Measurements from ENCODE around the gene HKDC1.

The HKDC1 gene

GRCh38 chr10:69217119-69217754 is 2.9 kb upstream of the HKDC1 start:
- DNase-seq (ENCODE audit: low spot score): peak; percentile 98

DNA sequence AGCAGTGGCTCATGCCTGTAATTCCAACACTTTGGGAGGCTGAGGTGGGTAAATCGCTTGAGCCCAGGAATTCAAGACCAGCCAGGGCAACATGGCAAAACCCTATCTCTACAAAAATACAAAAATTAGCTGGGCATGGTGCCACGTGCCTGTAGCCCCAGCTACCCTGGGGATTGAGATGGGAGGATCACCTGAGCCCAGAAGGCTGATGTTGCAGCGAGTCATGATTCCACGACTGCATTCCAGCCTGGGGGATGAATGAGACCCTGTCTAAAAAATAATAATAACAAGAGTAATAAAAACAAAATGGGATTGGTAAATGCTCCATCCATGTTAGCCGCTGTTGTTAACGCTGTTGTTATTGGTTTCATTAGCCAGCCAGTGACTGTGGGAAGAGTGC is 1.3 kb upstream of the HKDC1 start:
- peak; percentile 73 for DNase-seq (ENCODE audit: low spot score)

- DNase-seq (ENCODE audit: low spot score): no peak
These were observed 375 bp downstream of the HKDC1 start for GRCh38 chr10:69220507-69220906.

DNA sequence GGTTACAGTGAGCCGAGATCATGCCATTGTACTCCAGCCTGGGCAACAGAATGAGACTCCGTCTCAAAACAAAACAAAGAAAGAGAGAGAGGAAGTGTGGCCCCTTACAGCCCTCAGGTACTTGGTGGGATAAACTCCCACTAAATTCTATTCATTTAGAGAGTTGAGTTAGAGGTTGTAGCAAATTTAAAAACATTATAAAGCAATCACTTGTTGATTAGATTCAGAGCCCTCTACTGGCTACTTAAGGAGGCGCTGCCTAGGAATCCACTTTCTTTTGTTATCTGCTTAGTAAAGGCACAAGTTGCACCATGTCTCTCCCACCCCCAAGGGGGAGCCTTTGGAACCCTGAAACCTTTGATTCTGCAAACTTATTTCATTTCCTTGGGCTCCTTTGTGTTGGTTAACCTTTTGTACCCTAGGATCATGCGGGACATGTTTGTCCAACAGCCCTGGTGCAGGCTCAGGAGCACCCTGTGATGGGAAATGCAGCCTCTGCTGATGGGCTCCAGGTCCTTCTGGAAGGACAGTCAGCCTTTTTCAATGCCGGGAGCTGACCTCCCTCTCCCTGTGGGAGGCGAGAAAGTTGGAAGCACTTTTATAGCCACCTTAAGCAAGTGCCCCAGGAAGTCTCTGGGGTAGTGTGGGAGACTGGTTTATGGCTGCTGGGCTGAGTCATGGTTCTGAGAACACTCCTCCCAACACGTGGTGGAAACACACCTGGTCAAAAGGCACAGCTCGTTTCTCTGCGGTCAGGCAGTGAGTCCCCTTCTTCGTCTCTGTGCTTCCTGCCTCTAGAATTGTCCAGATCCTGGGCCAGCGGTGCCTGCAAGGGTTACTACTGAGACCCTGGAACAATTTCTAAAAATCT is 2.3 kb downstream of the HKDC1 start:
- DNase-seq (ENCODE audit: low spot score): peak; percentile 90

GRCh38 chr10:69223028-69223342 is 2.9 kb downstream of the HKDC1 start:
- DNase-seq (ENCODE audit: low spot score): no peak

DNA sequence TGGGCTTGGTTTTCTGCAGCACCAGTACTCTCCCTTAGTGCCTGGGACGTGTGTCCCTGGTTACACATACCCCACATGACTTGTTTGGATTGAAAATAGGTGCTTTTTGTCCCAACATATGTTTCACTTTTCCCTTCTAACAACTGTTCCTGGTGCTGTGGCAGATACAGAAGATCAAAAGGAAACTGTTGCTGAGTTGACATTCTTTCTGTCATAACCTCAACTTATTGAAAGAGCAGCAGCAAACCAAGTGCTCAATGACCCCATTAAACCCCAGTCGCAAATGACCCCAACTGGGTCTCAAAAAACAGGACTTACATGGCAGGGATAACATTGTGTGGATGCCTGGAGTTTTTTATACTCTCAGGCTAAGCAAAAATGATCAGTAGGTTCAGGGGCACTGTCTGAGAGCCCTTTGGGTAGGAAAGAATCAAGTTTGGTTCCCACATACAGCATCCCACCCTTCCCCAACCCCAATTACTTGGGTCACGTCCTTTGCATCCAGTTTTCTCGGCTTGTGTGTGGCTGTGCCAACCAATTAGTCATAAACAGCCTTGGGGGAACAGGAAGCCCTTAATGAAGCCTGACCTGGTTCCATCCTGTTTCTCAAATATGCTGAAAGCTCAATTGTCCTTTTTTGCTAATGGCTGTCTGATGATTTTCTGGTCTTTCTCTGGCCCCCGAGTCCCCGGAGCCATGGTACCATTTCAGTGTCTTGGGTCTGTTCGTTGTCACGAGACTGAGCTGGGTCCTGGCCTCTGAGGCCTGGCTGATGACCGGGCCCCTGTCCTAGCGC is 4.9 kb downstream of the HKDC1 start:
- peak; percentile 43 for DNase-seq (ENCODE audit: low spot score)

DNA sequence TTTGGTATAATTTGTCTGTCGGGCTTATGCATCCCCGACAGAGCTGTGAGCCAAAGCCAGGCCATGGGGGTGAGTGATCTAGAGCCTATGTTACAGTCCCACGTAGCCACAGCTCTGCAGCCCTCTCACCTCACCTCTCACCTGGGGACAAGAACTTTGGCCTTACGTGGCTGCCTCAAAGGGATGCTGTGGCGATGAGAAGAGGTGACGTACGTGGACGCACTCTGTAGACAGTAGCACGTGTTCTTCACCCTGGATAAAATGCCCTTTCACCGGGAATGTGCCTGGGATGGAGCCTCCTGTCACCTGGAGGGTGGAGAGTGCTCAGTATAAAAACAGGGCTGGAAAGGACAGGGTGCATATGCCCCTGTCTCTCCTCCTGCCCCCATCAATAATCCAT is 5.5 kb downstream of the HKDC1 start:
- no peak for DNase-seq (ENCODE audit: low spot score)

GRCh38 chr10:69226919-69227450 is 6.9 kb downstream of the HKDC1 start:
- DNase-seq (ENCODE audit: low spot score): no peak

- DNase-seq (ENCODE audit: low spot score): no peak
These were observed 8.0 kb downstream of the HKDC1 start for GRCh38 chr10:69228151-69228550.

DNA sequence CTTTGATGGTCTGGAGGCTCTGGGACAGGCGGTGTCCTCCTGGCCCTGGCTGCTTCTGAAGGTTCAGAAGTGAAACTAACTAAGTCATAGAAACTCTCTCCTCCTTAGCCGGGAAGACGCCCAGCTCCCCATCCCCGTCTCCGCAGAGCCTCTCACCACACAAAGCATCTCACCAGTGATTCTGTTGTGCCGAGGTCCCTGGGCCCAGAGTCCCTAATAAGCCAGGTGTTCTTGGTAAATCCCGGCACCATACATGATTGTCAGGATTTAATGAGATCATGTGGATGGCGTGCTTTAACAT is 9.4 kb downstream of the HKDC1 start:
- DNase-seq (ENCODE audit: low spot score): no peak

DNA sequence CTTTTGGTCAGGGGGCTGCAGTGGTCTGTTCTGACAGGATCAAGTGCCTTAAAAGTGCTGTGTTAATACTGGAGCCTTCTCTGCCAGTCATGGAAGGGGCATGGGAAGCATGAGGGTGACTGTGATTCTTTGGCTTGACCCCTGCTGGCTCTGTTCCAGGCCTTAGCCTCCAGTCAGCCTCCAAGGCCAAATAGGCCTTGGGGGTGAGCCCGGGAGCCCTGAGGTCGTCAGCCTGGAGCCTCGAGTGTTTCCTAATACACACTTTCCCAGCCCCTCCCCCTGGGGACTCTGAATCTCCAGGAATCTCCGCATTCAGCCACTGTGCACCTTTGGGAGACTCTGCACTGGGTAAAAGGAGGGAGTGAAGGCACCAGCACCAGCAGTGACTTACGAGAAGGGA is 10.0 kb downstream of the HKDC1 start:
- DNase-seq (ENCODE audit: low spot score): no peak

DNA sequence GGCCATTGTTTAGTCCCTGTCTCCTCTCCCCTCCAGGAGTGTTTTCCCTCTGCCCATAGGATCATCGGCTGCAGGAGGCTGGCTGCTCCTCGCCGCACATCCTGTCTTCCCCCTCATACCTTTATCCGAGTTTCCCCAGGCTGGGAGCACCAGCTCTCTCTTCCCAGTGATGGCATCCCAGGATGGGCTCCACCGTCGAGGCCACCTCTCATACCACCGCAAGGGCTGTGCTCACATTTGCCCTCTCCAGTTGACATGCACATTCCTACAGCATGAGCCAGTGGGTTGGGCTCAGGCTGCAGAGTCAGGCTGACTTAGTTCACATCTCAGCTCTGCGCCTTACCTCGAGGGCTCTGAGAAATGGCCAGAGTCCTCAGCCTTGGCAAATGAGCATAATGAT is 12.1 kb downstream of the HKDC1 start:
- peak; percentile 76 for DNase-seq (ENCODE audit: low spot score)

- DNase-seq (ENCODE audit: low spot score): no peak
These were observed 12.8 kb downstream of the HKDC1 start for GRCh38 chr10:69232736-69233480.

- no peak for DNase-seq (ENCODE audit: low spot score)
These were observed 14.3 kb downstream of the HKDC1 start for GRCh38 chr10:69234447-69234846.

DNA sequence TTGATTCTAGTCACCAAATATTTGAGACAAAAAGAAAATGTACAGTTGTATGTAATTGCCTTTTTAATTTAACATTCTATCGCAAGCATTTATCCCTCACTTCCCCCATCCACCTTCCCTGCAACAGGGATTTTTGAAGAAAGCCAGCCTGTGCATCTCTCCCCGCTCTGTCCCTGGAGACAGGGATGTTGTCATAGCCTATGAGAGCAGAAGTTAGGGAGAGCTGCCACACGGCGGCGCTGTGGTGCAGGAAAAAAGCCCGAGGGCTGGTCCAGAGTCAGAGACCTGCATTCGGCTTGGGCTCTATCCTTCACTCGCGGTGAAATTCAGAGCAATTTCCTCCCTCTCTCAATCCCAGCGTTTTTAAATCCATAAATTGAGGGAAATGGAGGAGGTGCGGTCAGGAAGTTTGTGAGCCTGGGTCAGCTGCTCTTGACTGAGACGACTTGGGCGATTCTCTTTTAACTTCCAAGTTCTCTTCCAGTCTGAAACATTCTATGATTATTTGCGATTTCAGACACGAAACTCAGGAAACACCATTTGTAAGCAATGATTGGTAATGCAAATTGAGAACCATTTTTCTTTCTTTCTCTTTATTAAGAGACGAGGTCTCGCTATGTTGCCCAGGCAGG is 17.5 kb downstream of the HKDC1 start:
- peak; percentile 78 for DNase-seq (ENCODE audit: low spot score)

DNA sequence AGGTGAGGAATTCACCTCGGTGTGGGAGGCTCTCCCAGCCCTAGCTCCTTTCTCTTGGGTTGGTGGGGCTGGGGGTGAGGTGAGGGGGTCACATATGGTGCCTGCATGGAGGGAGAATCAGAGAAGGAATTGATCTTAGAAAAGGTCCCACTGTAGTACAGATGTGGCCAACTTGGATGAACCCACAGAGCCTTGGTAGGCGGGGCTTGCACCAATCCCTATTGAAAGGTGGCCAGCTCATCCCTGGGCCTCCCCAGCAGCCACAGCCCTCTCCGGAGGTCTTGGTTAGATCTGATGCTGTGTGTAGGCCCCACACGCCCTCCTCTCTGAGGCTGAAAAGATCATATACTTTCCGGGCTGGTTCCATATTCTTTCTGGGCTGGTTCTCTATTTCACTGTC is 19.0 kb downstream of the HKDC1 start:
- DNase-seq (ENCODE audit: low spot score): no peak

DNA sequence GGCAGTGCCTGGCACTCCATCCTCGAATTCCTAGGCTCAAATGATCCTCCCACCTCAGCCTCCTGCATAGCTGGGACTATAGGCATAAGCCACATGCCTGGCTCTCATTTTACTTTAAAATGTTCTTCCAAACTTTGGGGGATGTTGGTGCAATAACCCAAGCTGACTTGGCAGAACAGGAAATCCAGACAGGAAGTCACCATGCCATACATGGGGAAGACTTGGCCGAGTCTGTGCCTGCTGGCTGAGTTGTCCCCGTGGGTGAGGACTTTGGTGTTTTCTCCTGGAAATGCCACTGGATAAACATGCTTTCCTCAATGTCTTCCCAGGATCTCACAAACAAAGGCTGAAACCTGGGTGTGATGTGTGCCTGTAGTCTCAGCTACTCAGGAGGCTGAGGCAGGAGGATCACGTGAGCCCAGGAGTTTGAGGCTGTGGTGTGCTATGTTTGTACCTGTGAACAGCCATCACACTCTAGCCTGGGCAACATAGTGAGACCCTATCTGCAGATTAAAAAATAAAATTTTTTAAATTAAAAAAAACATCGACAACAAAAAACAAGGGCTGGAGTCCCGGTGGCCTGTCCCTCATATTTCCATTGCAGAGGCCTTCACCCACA is 19.8 kb downstream of the HKDC1 start:
- DNase-seq (ENCODE audit: low spot score): no peak

DNA sequence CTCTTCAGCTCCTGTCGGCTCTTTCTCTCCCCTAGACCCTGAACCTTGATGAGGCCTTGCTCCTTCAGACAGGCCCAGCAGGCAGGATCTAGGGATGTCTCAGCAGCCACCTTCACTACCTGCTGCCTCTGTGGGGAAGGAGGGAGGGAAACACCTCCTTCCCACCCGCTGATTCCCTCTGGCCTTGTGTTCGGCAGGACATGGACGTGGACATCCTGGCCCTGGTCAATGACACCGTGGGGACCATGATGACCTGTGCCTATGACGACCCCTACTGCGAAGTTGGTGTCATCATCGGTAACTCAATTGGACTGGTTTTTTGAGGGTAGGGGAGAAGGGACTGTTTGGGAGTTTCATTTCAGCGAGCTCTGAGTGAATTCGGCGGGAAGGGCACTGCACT is 20.3 kb downstream of the HKDC1 start:
- DNase-seq (ENCODE audit: low spot score): no peak

GRCh38 chr10:69241575-69241974 is 21.4 kb downstream of the HKDC1 start:
- DNase-seq (ENCODE audit: low spot score): no peak

DNA sequence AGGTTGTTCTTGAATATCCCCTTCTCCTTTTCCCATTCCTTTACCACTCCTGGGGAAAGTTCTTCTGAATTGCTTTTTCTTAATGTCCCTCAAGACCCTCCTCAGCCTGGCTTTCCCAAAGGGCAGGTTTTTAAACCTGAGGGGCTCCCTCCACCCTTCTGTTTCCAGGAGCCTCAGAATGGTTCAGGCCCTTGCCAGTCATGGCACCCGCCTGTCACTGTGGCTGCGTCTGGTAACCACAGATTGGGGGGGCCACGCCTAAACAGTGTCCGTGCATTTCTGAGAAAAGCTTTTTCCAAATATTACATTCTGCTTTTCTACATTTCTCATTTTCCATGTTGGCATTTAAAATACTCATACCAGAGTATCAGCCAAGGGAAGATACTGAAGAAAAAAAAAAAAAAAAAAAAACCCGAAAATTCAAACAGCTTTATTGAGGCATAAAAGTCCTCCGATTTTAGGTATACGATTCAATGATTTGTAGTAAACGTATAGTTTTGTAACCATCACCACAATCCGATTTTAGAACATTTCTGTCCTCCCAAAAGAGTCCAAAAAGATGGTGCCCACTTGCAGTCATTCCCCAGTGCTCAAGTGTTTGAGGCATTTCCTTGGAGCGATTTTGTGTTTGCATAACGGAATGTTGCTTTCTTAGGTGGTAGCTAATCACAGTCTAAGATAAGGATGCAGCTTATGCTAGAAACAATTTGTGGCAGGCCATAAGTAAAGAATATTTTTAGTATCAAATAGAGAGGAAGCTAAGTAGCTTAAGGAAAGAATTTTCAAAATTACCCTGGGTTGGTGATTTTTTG is 22.1 kb downstream of the HKDC1 start:
- no peak for DNase-seq (ENCODE audit: low spot score)

- DNase-seq (ENCODE audit: low spot score): no peak
These were observed 22.7 kb downstream of the HKDC1 start for GRCh38 chr10:69242852-69243212.
